ENCODE results near the gene ARID2. TPM values are rescaled to one million over a fixed set of nuclear protein-coding genes. Genes with fewer than 3 reads are reported as not detected.

Gene ARID2
- total RNA-seq, 1 donor from 2014 or later = 53.6 TPM

GRCh38 chr12:45933504-45933903, 204.0 kb downstream of the ARID2 start:
- no peak overlapping the region for H3K27ac Mint-ChIP-seq (ENCODE audit: unreplicated experiment)

GRCh38 chr12:45934956-45935355, 205.4 kb downstream of the ARID2 start:
- H3K9me3 Mint-ChIP-seq = no peaks in the 10 kb centered on the region
- no peak overlapping the region for H3K4me3 Mint-ChIP-seq
- H3K27me3 Mint-ChIP-seq (ENCODE audit: low read depth) = no peaks in the 10 kb centered on the region
- no peak overlapping the region for H3K27ac Mint-ChIP-seq (ENCODE audit: unreplicated experiment)
- peaks cover 21% of the 10 kb centered on the region for H3K36me3 Mint-ChIP-seq (ENCODE audit: low read depth)
- no peak for TF ChIP-seq CTCF (conservative IDR thresholded peaks at IDR 0.05)
- peaks cover 9% of the 10 kb centered on the region for H3K4me1 Mint-ChIP-seq
- no peak for DNase-seq (ENCODE audit: low read depth, low spot score)

More at GRCh38 chr12:45933504-45933903, 204.0 kb downstream of the ARID2 start:
- H3K9me3 Mint-ChIP-seq = no peaks in the 10 kb centered on the region
- no peak for TF ChIP-seq CTCF (conservative IDR thresholded peaks at IDR 0.05)
- peaks cover 17% of the 10 kb centered on the region for H3K36me3 Mint-ChIP-seq (ENCODE audit: low read depth)
- DNase-seq (ENCODE audit: low read depth, low spot score) = no peak
- H3K27me3 Mint-ChIP-seq (ENCODE audit: low read depth) = no peaks in the 10 kb centered on the region
- peaks cover 9% of the 10 kb centered on the region for H3K4me1 Mint-ChIP-seq
- no peak overlapping the region for H3K4me3 Mint-ChIP-seq

GRCh38 chr12:45938566-45938965, 209.1 kb downstream of the ARID2 start:
- Mint-ChIP-seq H3K27me3 (ENCODE audit: low read depth) (no peaks in the 10 kb centered on the region), H3K4me1 (peaks cover 9% of the 10 kb centered on the region), H3K27ac (ENCODE audit: unreplicated experiment) (no peak overlapping the region), H3K36me3 (ENCODE audit: low read depth) (peaks cover 33% of the 10 kb centered on the region), H3K4me3 (no peak overlapping the region), H3K9me3 (no peaks in the 10 kb centered on the region)
- no peak for DNase-seq (ENCODE audit: low read depth, low spot score)
- TF ChIP-seq CTCF (conservative IDR thresholded peaks at IDR 0.05) = no peak

- peaks cover 9% of the 10 kb centered on the region for H3K4me1 Mint-ChIP-seq
- no peaks in the 10 kb centered on the region for H3K27me3 Mint-ChIP-seq (ENCODE audit: low read depth)
Measured at GRCh38 chr12:45939759-45940158, 210.3 kb downstream of the ARID2 start.

GRCh38 chr12:45944771-45945170, 215.3 kb downstream of the ARID2 start:
- DNase-seq (ENCODE audit: low read depth, low spot score) = no peak
- peaks cover 32% of the 10 kb centered on the region for H3K36me3 Mint-ChIP-seq (ENCODE audit: low read depth)
- H3K9me3 Mint-ChIP-seq = no peaks in the 10 kb centered on the region
- H3K4me1 Mint-ChIP-seq = no peaks in the 10 kb centered on the region
- H3K27ac Mint-ChIP-seq (ENCODE audit: unreplicated experiment) = no peak overlapping the region
- no peak for TF ChIP-seq CTCF (conservative IDR thresholded peaks at IDR 0.05)
- no peaks in the 10 kb centered on the region for H3K27me3 Mint-ChIP-seq (ENCODE audit: low read depth)
- no peak overlapping the region for H3K4me3 Mint-ChIP-seq

More at GRCh38 chr12:45939759-45940158, 210.3 kb downstream of the ARID2 start:
- Mint-ChIP-seq H3K4me3 (no peak overlapping the region), H3K36me3 (ENCODE audit: low read depth) (peaks cover 36% of the 10 kb centered on the region), H3K27ac (ENCODE audit: unreplicated experiment) (no peak overlapping the region), H3K9me3 (no peaks in the 10 kb centered on the region)
- DNase-seq (ENCODE audit: low read depth, low spot score) = no peak
- no peak for TF ChIP-seq CTCF (conservative IDR thresholded peaks at IDR 0.05)

- no peaks in the 10 kb centered on the region for H3K27me3 Mint-ChIP-seq (ENCODE audit: low read depth)
- no peaks in the 10 kb centered on the region for H3K4me1 Mint-ChIP-seq
- H3K4me3 Mint-ChIP-seq = no peak overlapping the region
- H3K27ac Mint-ChIP-seq (ENCODE audit: unreplicated experiment) = no peak overlapping the region
- DNase-seq (ENCODE audit: low read depth, low spot score) = no peak
- H3K36me3 Mint-ChIP-seq (ENCODE audit: low read depth) = peaks cover 20% of the 10 kb centered on the region
- H3K9me3 Mint-ChIP-seq = no peaks in the 10 kb centered on the region
- no peak for TF ChIP-seq CTCF (conservative IDR thresholded peaks at IDR 0.05)
Measured at GRCh38 chr12:45946435-45946834, 216.9 kb downstream of the ARID2 start.

Data from neural crest cell (in vitro differentiated cells).